Measurements from ENCODE around the gene LPAR3. TPM values are rescaled to one million over a fixed set of nuclear protein-coding genes. Genes with fewer than 3 reads are reported as not detected.

The LPAR3 gene
- polyA plus RNA-seq, 10 donors: 0.05 to 1.3 (median 0.13) TPM; not detected in 2

DNA sequence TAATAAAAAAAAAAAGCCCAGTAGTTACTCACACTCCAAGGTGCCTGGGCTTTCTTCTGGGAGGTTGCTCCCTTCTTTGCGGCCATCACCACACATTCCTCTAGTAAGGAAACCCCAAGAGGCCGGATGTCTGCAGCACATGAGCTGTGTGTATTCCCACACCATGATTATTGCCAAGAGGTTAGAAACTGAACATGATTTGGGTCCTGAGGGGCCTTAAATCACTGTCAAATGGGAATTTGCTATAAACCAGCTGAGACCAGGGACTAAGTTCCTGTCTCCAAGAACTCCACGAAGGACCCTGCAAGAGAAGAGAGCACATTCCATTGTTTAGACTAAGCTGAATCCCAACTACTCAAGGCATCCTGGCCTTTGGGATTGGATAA, 117.5 kb downstream of the LPAR3 start:
- no peak for DNase-seq

DNA sequence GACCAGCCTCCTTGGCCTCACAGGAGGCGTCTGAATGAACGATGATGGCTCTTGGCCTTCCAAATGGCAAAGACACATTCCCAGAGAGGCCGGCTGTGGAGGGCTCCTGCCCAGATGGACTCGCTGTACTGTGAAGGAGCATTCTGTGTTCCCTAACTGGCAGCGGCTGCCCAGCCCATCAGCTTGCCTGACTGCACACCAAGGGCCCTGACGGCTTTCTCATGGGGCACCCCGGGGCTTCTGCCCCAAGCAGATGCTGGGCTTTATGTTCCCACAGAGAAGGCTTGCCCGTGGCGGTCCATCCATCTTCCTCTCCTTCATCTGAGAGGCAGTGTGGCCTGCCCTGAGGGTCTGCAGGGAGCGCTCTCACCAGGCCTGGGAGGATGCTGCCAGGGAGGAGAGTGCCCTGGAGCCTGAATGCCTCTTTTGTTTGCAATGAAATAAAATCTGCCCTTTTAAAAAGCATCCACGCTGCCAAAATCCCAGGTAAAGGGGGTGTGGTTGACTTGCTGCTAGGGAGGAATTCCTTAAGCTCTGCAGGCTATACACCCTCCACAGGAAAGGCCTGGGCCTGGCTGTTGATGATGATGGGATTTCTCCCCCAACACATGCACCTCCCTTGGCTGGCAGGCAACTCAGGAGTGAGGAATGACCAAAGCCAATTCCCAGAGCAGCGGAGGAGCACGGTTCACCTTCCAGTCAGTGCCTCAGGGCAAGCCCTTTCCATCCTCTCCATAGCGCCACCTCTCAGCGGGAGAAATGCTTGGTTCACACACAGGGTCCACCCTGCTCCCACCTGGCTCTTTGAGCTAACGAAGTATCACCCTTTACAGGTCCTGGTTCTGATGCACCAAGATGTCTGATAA, 118.1 kb downstream of the LPAR3 start:
- DNase-seq: no peak

- no peak for DNase-seq
These were observed 119.0 kb downstream of the LPAR3 start for GRCh38 chr1:84773933-84774497.

- DNase-seq: no peak
These were observed 119.8 kb downstream of the LPAR3 start for GRCh38 chr1:84773195-84773594.

- peak; percentile 74 to 89 (median 84) for DNase-seq
These were observed 120.5 kb downstream of the LPAR3 start for GRCh38 chr1:84772428-84772943.

DNA sequence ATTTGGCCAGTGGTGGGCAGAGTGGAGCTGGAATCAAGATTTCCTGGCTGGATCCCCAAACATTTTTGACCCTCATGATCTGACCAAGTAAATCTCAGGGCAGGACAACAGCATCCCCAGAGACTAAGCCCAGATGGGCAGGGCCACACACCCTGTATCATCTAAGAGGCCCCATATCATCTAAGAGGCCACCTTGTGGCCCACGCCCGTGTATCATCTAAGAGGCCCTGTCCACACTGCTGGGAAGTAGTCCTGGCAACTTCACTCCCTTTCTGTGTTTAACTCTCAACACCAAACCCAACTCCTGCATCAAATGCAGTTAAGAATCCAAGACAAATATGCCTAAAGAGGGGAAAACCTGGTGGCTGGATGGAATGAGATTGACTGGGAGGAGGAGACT, 121.1 kb downstream of the LPAR3 start:
- DNase-seq: no peak

DNA sequence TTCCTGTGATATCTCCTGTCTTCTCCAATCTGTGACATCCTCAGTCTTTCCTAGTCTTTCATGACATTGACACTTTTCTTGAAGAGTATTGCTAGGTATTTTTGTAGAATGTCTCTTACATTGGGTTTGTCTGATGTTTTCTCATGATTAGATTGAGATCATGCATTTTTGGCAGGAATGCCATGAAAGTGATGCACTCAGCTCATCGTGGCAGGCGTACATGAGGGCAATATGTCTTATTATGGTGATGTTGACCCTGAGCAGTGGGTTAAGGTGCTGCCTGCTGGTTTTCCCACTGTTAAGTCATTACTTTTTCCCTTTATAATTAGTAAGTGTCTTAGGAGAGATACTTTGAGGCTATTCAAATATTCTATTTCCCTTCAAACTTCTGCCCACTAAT, 122.5 kb downstream of the LPAR3 start:
- no peak for DNase-seq

DNA sequence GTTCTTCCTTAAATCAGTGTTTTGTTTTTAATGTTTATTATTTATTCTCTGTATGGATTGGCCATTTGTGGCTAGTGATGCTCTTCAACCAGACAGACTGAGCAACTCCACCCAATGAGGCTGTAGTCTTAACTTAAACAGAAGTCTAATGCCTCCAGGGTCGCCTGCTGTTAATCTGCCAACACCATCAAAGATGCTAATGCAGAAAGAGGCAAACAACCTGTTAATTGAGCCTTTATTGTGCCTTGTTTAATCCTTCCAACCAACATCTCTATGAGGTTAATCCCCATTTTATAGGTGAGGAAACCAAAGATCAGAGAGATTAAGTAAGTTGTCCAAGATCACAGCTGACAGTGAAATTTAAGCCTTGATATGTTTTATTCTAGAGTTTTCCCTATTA, 123.4 kb downstream of the LPAR3 start:
- DNase-seq: no peak

DNA sequence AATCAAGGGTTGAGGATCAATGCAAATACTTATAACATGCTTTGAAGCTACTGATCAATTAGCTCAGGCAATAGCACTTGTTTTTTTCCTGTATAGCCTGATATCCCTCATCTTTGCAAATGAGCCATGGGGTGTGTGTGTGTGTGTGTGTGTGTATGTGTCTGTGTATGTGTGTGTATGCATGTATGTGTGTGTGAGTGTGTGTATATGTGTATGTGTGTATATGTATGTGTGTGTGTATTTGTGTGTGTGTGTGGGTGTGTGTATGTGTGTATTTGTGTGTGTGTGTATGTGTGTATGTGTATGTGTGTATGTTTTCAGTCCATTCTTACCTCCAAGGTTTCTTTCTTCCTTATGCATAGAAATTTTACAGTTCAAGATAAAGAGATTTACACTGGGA, 124.4 kb downstream of the LPAR3 start:
- no peak for DNase-seq

GRCh38 chr1:84763912-84764680, 128.9 kb downstream of the LPAR3 start:
- DNase-seq: no peak

DNA sequence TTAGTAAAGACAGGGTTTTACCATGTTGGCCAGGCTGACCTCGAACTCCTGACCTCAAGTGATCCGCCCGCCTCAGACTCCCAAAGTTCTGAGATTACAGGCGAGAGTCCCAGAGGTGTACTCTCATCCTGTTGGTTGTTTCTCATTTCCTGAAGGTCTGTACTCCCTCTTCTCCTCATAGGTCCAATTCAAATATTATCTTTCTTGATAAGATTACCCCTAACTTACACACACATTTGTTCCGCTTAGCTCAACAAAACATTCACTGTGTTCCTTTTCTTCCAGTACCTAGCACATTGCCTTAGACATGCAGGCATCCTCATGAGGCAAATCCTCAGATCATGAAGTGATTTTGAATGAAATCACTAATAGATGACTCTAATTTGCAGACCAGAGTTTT, 130.3 kb downstream of the LPAR3 start:
- no peak for DNase-seq

Other genes starting within 250 kb of the LPAR3 start
- 10 to 100 TPM; 11.3 to 22.7 (median 15.4) TPM for gene SSX2IP, start 202.7 kb downstream of the LPAR3 start, polyA plus RNA-seq (ENCODE audit: insufficient read length in 10 of 10)
- under 1 TPM in 8 of 10 donors, not detected in 2; 0.05 to 0.82 (median 0.32) TPM for gene MCOLN2, start 103.9 kb upstream of the LPAR3 start, polyA plus RNA-seq (ENCODE audit: insufficient read length in 10 of 10)
- 1 to 10 TPM in 9 of 10 donors, under 1 TPM in 1; 0.90 to 4.5 (median 2.4) TPM for gene MCOLN3, start 155.3 kb upstream of the LPAR3 start, polyA plus RNA-seq (ENCODE audit: insufficient read length in 10 of 10)

Data from muscle of back (tissue), 11 donors.